H9 (cell line): ENCODE data around the gene RAPH1. TPM values are rescaled to one million over a fixed set of nuclear protein-coding genes. Genes with fewer than 3 reads are reported as not detected.

Experiments used
- DNase-seq: peaks from one replicate; pipeline ENCODE4 v3.0.0-alpha.2; 2017
- H2AFZ ChIP-seq: one replicate; pipeline ENCODE4 v1.6.1; 2013; ENCODE audit warnings: mild to moderate bottlenecking, low read length, control low read depth, moderate library complexity
- H2AK5ac ChIP-seq: 2 replicates; pipeline ENCODE4 v1.6.1; 2013; ENCODE audit warnings: low read length, control low read depth, mixed read lengths; ENCODE audit not compliant: insufficient read length
- H2BK120ac ChIP-seq: one replicate; pipeline ENCODE4 v1.6.1; 2013; ENCODE audit warnings: low read depth, mild to moderate bottlenecking, low read length, control low read depth, inconsistent platforms; ENCODE audit not compliant: poor library complexity, severe bottlenecking
- H2BK12ac ChIP-seq: 2 replicates; pipeline ENCODE4 v1.6.1; 2013; ENCODE audit warnings: low read length, control low read depth, mixed read lengths, low read depth; ENCODE audit not compliant: insufficient read length
- H2BK15ac ChIP-seq: 2 replicates; pipeline ENCODE4 v1.6.1; 2013; ENCODE audit warnings: low read depth, low read length, control low read depth
- H2BK20ac ChIP-seq: one replicate; pipeline ENCODE4 v1.6.1; 2013; ENCODE audit warnings: low read depth, mild to moderate bottlenecking, low read length, control low read depth, inconsistent platforms; ENCODE audit not compliant: poor library complexity, severe bottlenecking
- H2BK5ac ChIP-seq: 2 replicates; pipeline ENCODE4 v1.6.1; 2013; ENCODE audit warnings: low read length, control low read depth, mixed read lengths; ENCODE audit not compliant: insufficient read length
- H3K14ac ChIP-seq: 2 replicates; pipeline ENCODE4 v1.6.1; 2013; ENCODE audit warnings: low read length, control low read depth; ENCODE audit not compliant: insufficient read depth
- H3K18ac ChIP-seq: 2 replicates; pipeline ENCODE4 v1.6.1; 2013; ENCODE audit warnings: low read depth, mild to moderate bottlenecking, mixed read lengths, low read length, control low read depth; ENCODE audit not compliant: insufficient read length
- H3K23ac ChIP-seq: 2 replicates; pipeline ENCODE4 v1.6.1; 2013; ENCODE audit warnings: low read length, control low read depth, mixed read lengths, low read depth; ENCODE audit not compliant: insufficient read length
- H3K23me2 ChIP-seq: 2 replicates; pipeline ENCODE4 v1.6.1; 2013; ENCODE audit warnings: low read depth, mild to moderate bottlenecking, mixed read lengths, low read length, control low read depth; ENCODE audit not compliant: insufficient read length, poor library complexity, severe bottlenecking
- H3K27ac ChIP-seq: 2 replicates; pipeline ENCODE4 v1.5.1; 2013; ENCODE audit warnings: low read length, control low read depth, mixed read lengths, low read depth; ENCODE audit not compliant: insufficient read length
- H3K27me3 ChIP-seq: 2 replicates; pipeline ENCODE4 v1.6.1; 2013; ENCODE audit warnings: low read length, control low read depth, inconsistent platforms; ENCODE audit not compliant: insufficient read depth
- H3K4ac ChIP-seq: 2 replicates; pipeline ENCODE4 v1.6.1; 2013; ENCODE audit warnings: low read depth, mild to moderate bottlenecking, control low read depth, inconsistent platforms, low read length, moderate library complexity
- H3K4me1 ChIP-seq: 2 replicates; pipeline ENCODE4 v1.6.1; 2013; ENCODE audit warnings: low read length, control low read depth, inconsistent platforms; ENCODE audit not compliant: insufficient read depth
- H3K4me2 ChIP-seq: 2 replicates; pipeline ENCODE4 v1.6.1; 2013; ENCODE audit warnings: low read length, control low read depth, mixed read lengths; ENCODE audit not compliant: insufficient read length, insufficient read depth
- H3K56ac ChIP-seq: 2 replicates; pipeline ENCODE4 v1.6.1; 2013; ENCODE audit warnings: low read depth, mild to moderate bottlenecking, mixed read lengths, low read length, control low read depth; ENCODE audit not compliant: insufficient read length
- H3K79me1 ChIP-seq: 2 replicates; pipeline ENCODE4 v1.6.1; 2013; ENCODE audit warnings: low read depth, mild to moderate bottlenecking, moderate library complexity, low read length, control low read depth, inconsistent platforms; ENCODE audit not compliant: insufficient read depth, poor library complexity, severe bottlenecking
- H3K79me2 ChIP-seq: 2 replicates; pipeline ENCODE4 v1.6.1; 2013; ENCODE audit warnings: low read length, control low read depth, inconsistent platforms; ENCODE audit not compliant: insufficient read depth
- H3K9ac ChIP-seq: 2 replicates; pipeline ENCODE4 v1.6.1; 2013; ENCODE audit warnings: low read length, control low read depth, mixed read lengths; ENCODE audit not compliant: insufficient read length; ENCODE audit errors: extremely low read depth
- H3K9me3 ChIP-seq: one replicate; pipeline ENCODE4 v1.6.1; 2013; ENCODE audit warnings: low read depth, low read length, inconsistent platforms; ENCODE audit not compliant: control insufficient read depth
- H3T11ph ChIP-seq: one replicate; pipeline ENCODE4 v1.6.1; 2013; ENCODE audit warnings: mild to moderate bottlenecking, low read length, control low read depth, inconsistent platforms
- H4K20me1 ChIP-seq: one replicate; pipeline ENCODE4 v1.6.1; 2013; ENCODE audit not compliant: control insufficient read depth, insufficient read length, insufficient read depth
- H4K5ac ChIP-seq: 2 replicates; pipeline ENCODE4 v1.6.1; 2013; ENCODE audit warnings: low read depth, mild to moderate bottlenecking, mixed read lengths, low read length, control low read depth; ENCODE audit not compliant: insufficient read length
- H4K8ac ChIP-seq: replicated peaks from 2 replicates; pipeline ENCODE4 v1.6.1; 2013; ENCODE audit warnings: low read length, control low read depth, mixed read lengths, low read depth; ENCODE audit not compliant: insufficient read length
- H4K91ac ChIP-seq: 2 replicates; pipeline ENCODE4 v1.6.1; 2013; ENCODE audit warnings: low read depth, mild to moderate bottlenecking, moderate library complexity, mixed read lengths, low read length, control low read depth; ENCODE audit not compliant: insufficient read length
- H3K27ac Mint-ChIP-seq, 3 experiments: 2 replicates in 2 of 3; 3 replicates in 1 of 3; pipeline ENCODE4 v1.8.0; 2020 to 2021; ENCODE audit warnings: mixed read lengths in 3 of 3, mild to moderate bottlenecking in 1 of 3, moderate library complexity in 1 of 3
- H3K27me3 Mint-ChIP-seq: 2 replicates; pipeline ENCODE4 v1.8.0; 2021; ENCODE audit warnings: low read depth, mild to moderate bottlenecking, moderate library complexity, mixed read lengths
- H3K36me3 Mint-ChIP-seq, 3 experiments: 2 replicates in 2 of 3; 3 replicates in 1 of 3; pipeline ENCODE4 v1.8.0; 2020 to 2021; ENCODE audit warnings: low read depth in 3 of 3, mixed read lengths in 3 of 3; ENCODE audit not compliant: insufficient read depth in 1 of 3
- H3K4me1 Mint-ChIP-seq, 2 experiments: 2 replicates each; pipeline ENCODE4 v1.8.0; 2020; ENCODE audit warnings: mixed read lengths in 2 of 2
- H3K4me3 Mint-ChIP-seq, 2 experiments: 2 replicates in 1 of 2; 3 replicates in 1 of 2; pipeline ENCODE4 v1.8.0; 2020 to 2021; ENCODE audit warnings: mild to moderate bottlenecking in 2 of 2, mixed read lengths in 2 of 2, moderate library complexity in 1 of 2
- H3K9me3 Mint-ChIP-seq, 2 experiments: 2 replicates in 1 of 2; 3 replicates in 1 of 2; pipeline ENCODE4 v1.8.0; 2020; ENCODE audit warnings: mild to moderate bottlenecking in 2 of 2, mixed read lengths in 2 of 2, moderate library complexity in 1 of 2
- CTCF ChIP-seq: fragments of 200-600 bp; sonication (generic); conservative IDR thresholded peaks from 3 replicates; pipeline ENCODE4 v1.8.0; 2021; ENCODE audit warnings: antibody characterized with exemption, mild to moderate bottlenecking
- WGBS: extraction: QIAGEN DNeasy Blood & Tissue Kit; methylation state at CpG from one replicate; pipeline ENCODE4 v1.1.7; 2013; ENCODE audit warnings: missing lambda C conversion rate, low lambda C conversion rate, mixed read lengths; ENCODE audit not compliant: insufficient read length; ENCODE audit errors: extremely low coverage; 5-methylcytosine and 5-hydroxymethylcytosine counted together
- total RNA-seq: library from RNA; stranded (reverse); gene quantifications from 2 replicates; pipeline ENCODE4 v1.2.1, GENCODE V29; 2021

RAPH1 gene
- total RNA-seq, 1 experiment from 2014 or later: 17.1 TPM

GRCh38 chr2:203359450-203359849, 175.7 kb downstream of the RAPH1 start:
- no peak overlapping the region for H2BK20ac ChIP-seq
- no peak overlapping the region for H2BK120ac ChIP-seq
- H2AK5ac ChIP-seq: no peak overlapping the region
- Mint-ChIP-seq H3K36me3 (peaks cover 19 to 22% (median 22%) of the 10 kb centered on the region in 3 experiments), H3K27me3 (no peaks in the 10 kb centered on the region), H3K27ac (no peak overlapping the region; a peak in 1 of 7 replicates), H3K4me3 (no peak overlapping the region), H3K9me3 (peaks cover 0 to 11% of the 10 kb centered on the region in 2 experiments; a peak in 3 of 5 replicates), H3K4me1 (peaks cover 8 to 14% of the 10 kb centered on the region in 2 experiments; a peak in 3 of 4 replicates)
- H3K9me3 ChIP-seq: no peaks in the 10 kb centered on the region
- no peak overlapping the region for H3K9ac ChIP-seq
- no peaks in the 10 kb centered on the region for H3K23me2 ChIP-seq
- no peak overlapping the region for H2BK12ac ChIP-seq
- no peak overlapping the region for H2BK5ac ChIP-seq
- H3K79me2 ChIP-seq: peaks cover 10% of the 10 kb centered on the region; the same call in 1 of the 2 replicates
- H3K56ac ChIP-seq: no peak overlapping the region
- no peak overlapping the region for H3K4ac ChIP-seq
- no peak overlapping the region for H3K27ac ChIP-seq
- no peak overlapping the region for H3K23ac ChIP-seq
- no peaks in the 10 kb centered on the region for H3K27me3 ChIP-seq
- H3K14ac ChIP-seq: no peak overlapping the region
- H3K18ac ChIP-seq: no peak overlapping the region
- no peaks in the 10 kb centered on the region for H4K20me1 ChIP-seq
- no peak overlapping the region for H2AFZ ChIP-seq
- no peak overlapping the region for H4K8ac ChIP-seq
- no CpG with 5 or more reads among the region's 1 CpG for WGBS
- H3K79me1 ChIP-seq: peaks cover 4% of the 10 kb centered on the region
- no peak overlapping the region for H2BK15ac ChIP-seq
- H3K4me2 ChIP-seq: no peak overlapping the region
- H3T11ph ChIP-seq: no peak overlapping the region
- no peak for TF ChIP-seq CTCF
- H4K91ac ChIP-seq: no peak overlapping the region
- no peak overlapping the region for H4K5ac ChIP-seq
- DNase-seq: no peak
- no peaks in the 10 kb centered on the region for H3K4me1 ChIP-seq
